ENCODE results near the gene MS4A4E. TPM values are rescaled to one million over a fixed set of nuclear protein-coding genes. Genes with fewer than 3 reads are reported as not detected.

The MS4A4E gene
- total and polyA plus RNA-seq, 2 of the 13 experiments (the other 11 are each of a cell fraction or from before 2014, with no cell fraction given) = not detected

GRCh38 chr11:60282286-60282685 lies 39.3 kb upstream of the MS4A4E start (continued):
- no peak for TF ChIP-seq KAT2B (IDR thresholded peaks at IDR 0.05; ENCODE audit: borderline replicate concordance, low read depth, low read length)
- no peak for TF ChIP-seq ATM (IDR thresholded peaks at IDR 0.05; ENCODE audit: borderline replicate concordance)
- no peak for TF ChIP-seq ZSCAN21 (CRISPR knock-in tag; IDR thresholded peaks at IDR 0.05; ENCODE audit: borderline replicate concordance)
- TF ChIP-seq ZSCAN31 (CRISPR knock-in tag; IDR thresholded peaks at IDR 0.05; ENCODE audit: low read depth) = no peak
- TF ChIP-seq, protein P1, sequence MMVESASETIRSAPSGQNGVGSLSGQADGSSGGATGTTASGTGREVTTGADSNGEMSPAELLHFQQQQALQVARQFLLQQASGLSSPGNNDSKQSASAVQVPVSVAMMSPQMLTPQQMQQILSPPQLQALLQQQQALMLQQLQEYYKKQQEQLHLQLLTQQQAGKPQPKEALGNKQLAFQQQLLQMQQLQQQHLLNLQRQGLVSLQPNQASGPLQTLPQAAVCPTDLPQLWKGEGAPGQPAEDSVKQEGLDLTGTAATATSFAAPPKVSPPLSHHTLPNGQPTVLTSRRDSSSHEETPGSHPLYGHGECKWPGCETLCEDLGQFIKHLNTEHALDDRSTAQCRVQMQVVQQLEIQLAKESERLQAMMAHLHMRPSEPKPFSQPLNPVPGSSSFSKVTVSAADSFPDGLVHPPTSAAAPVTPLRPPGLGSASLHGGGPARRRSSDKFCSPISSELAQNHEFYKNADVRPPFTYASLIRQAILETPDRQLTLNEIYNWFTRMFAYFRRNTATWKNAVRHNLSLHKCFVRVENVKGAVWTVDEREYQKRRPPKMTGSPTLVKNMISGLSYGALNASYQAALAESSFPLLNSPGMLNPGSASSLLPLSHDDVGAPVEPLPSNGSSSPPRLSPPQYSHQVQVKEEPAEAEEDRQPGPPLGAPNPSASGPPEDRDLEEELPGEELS (CRISPR knock-in tag; IDR thresholded peaks at IDR 0.05) = no peak

- CTCF ChIA-PET (ENCODE audit: low intra/inter-chr PET ratio, low total read pairs) = no interaction called here
- intact Hi-C loops (cut with micrococcal nuclease; ENCODE audit: unreplicated experiment) (no loop called here), in situ Hi-C loops (cut with HindIII; ENCODE audit: extremely low pct_ligation_motif_present, low pct_unique_long_range_greater_than_20kb) (no loop called here)
- Histone ChIP-seq H3K79me2 (ENCODE audit: insufficient read depth, low read length) (no peaks in the 10 kb centered on the region), H3K4me3 (replicated peaks in 1 of 3; ENCODE audit: insufficient read depth in 1 of 3, low read depth in 2 of 3, low read length in 3 of 3) (no peak overlapping the region), H3K4me1 (ENCODE audit: insufficient read depth, low read length) (no peaks in the 10 kb centered on the region), H4K20me1 (ENCODE audit: insufficient read depth, low read length) (no peaks in the 10 kb centered on the region), H3K27me3 (ENCODE audit: control insufficient read depth in 1 of 2, insufficient read depth in 2 of 2, low read length in 2 of 2) (no peaks in the 10 kb centered on the region), H3K36me3 (replicated peaks in 1 of 2; ENCODE audit: control insufficient read depth in 1 of 2, insufficient read depth in 2 of 2, low read length in 2 of 2) (no peaks in the 10 kb centered on the region), H2AFZ (ENCODE audit: low read length) (no peak overlapping the region), H3K27ac (ENCODE audit: extremely low read length, insufficient read depth, low read length) (no peak overlapping the region), H3K4me2 (ENCODE audit: low read depth, low read length) (no peak overlapping the region), H3K9me3 (ENCODE audit: low read length) (no peaks in the 10 kb centered on the region), H3K9ac (ENCODE audit: insufficient read depth, low read depth, low read length) (no peak overlapping the region)
- DNase-seq (ENCODE audit: low spot score) (no peak), ATAC-seq (no peak), FAIRE-seq (no peak)
- POLR2A ChIA-PET = no interaction called here
- no TSS peak for BruUV-seq (replicated peaks)
- 0% methylated on average over 2 of the region's 2 CpGs for WGBS (ENCODE audit: low lambda C conversion rate)
- TF ChIP-seq DDIT3 (CRISPR knock-in tag; IDR thresholded peaks at IDR 0.05) (no peak), PHF20 (CRISPR knock-in tag; IDR thresholded peaks at IDR 0.05) (no peak), ARID4A (CRISPR knock-in tag; IDR thresholded peaks at IDR 0.05; ENCODE audit: borderline replicate concordance) (no peak), ZNF33A (CRISPR knock-in tag; IDR thresholded peaks at IDR 0.05; ENCODE audit: borderline replicate concordance) (no peak), XBP1 (CRISPR knock-in tag; IDR thresholded peaks at IDR 0.05) (no peak), ZNF644 (CRISPR knock-in tag; IDR thresholded peaks at IDR 0.05; ENCODE audit: low read depth) (no peak), ATF7 (IDR thresholded peaks at IDR 0.05) (no peak), ATF7 (CRISPR knock-in tag; IDR thresholded peaks at IDR 0.05) (no peak), SETDB1 (CRISPR knock-in tag; IDR thresholded peaks at IDR 0.05; ENCODE audit: borderline replicate concordance) (no peak), CENPX (CRISPR knock-in tag; IDR thresholded peaks at IDR 0.05) (no peak), HCFC1 (IDR thresholded peaks at IDR 0.05; ENCODE audit: low read depth, low read length) (no peak)
- TF ChIP-seq, protein P2, sequence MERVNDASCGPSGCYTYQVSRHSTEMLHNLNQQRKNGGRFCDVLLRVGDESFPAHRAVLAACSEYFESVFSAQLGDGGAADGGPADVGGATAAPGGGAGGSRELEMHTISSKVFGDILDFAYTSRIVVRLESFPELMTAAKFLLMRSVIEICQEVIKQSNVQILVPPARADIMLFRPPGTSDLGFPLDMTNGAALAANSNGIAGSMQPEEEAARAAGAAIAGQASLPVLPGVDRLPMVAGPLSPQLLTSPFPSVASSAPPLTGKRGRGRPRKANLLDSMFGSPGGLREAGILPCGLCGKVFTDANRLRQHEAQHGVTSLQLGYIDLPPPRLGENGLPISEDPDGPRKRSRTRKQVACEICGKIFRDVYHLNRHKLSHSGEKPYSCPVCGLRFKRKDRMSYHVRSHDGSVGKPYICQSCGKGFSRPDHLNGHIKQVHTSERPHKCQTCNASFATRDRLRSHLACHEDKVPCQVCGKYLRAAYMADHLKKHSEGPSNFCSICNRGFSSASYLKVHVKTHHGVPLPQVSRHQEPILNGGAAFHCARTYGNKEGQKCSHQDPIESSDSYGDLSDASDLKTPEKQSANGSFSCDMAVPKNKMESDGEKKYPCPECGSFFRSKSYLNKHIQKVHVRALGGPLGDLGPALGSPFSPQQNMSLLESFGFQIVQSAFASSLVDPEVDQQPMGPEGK (CRISPR knock-in tag; IDR thresholded peaks at IDR 0.05) = no peak
Observed at GRCh38 chr11:60281485-60281884, 38.5 kb upstream of the MS4A4E start.

Measured in HepG2 (cell line).